Activated CD8-positive, alpha-beta T cell treated with anti-CD3 and anti-CD28 coated beads for 36 hours (primary cell): Measurements from ENCODE around the gene PIEZO2. TPM values are rescaled to one million over a fixed set of nuclear protein-coding genes. Genes with fewer than 3 reads are reported as not detected.
A peak's percentile ranks its signal among the peaks of the same experiment; 100 is the strongest.

ENCODE experiments used
- ATAC-seq: fragments of 200-7000 bp; cut with Tn5 transposase; one replicate; pipeline ENCODE4 v1.10.0; 2021; ENCODE audit warnings: mild to moderate bottlenecking, moderate library complexity
- CTCF ChIA-PET: fragments of 350-600 bp; sonication (Branson Sonifier 250); formaldehyde crosslinking; loops from one replicate; lab custom pipeline; 2021; ENCODE audit warnings: antibody characterized with exemption; lab: Charles Lee
- POLR2A ChIA-PET: fragments of 350-600 bp; sonication (Branson Sonifier 250); formaldehyde crosslinking; loops from one replicate; lab custom pipeline; 2021; ENCODE audit warnings: antibody characterized with exemption; lab: Charles Lee
- DNase-seq: peaks from one replicate; pipeline ENCODE4 v3.0.0-alpha.2; 2020
- H3K27ac Mint-ChIP-seq: one replicate; pipeline ENCODE4 v1.8.0; 2021; ENCODE audit warnings: mild to moderate bottlenecking, mixed read lengths
- H3K27me3 Mint-ChIP-seq: one replicate; pipeline ENCODE4 v1.8.0; 2021; ENCODE audit warnings: mixed read lengths
- H3K36me3 Mint-ChIP-seq: one replicate; pipeline ENCODE4 v1.8.0; 2021; ENCODE audit warnings: low read depth, mixed read lengths
- H3K4me1 Mint-ChIP-seq: one replicate; pipeline ENCODE4 v1.8.0; 2021; ENCODE audit warnings: low read depth, mixed read lengths
- H3K4me3 Mint-ChIP-seq: one replicate; pipeline ENCODE4 v1.8.0; 2021; ENCODE audit warnings: mild to moderate bottlenecking, moderate library complexity, mixed read lengths
- H3K9me3 Mint-ChIP-seq: one replicate; pipeline ENCODE4 v1.8.0; 2021; ENCODE audit warnings: mixed read lengths
- intact Hi-C: fragments of 100-400 bp; cut with micrococcal nuclease; formaldehyde crosslinking; loops from one replicate; pipeline ENCODE4 v1.10.0; 2022
- total RNA-seq, 2 experiments: library from RNA; stranded (reverse); gene quantifications; one replicate each; pipeline ENCODE4 v1.2.3, GENCODE V29; 2021
- TF ChIP-seq, protein P1 (sequence below): fragments of 200-600 bp; IDR thresholded peaks from one replicate; pipeline ENCODE4 v1.8.0; 2022; ENCODE audit warnings: antibody characterized with exemption, mild to moderate bottlenecking

PIEZO2 gene
- total RNA-seq, 2 experiments from 2014 or later = not detected

DNA sequence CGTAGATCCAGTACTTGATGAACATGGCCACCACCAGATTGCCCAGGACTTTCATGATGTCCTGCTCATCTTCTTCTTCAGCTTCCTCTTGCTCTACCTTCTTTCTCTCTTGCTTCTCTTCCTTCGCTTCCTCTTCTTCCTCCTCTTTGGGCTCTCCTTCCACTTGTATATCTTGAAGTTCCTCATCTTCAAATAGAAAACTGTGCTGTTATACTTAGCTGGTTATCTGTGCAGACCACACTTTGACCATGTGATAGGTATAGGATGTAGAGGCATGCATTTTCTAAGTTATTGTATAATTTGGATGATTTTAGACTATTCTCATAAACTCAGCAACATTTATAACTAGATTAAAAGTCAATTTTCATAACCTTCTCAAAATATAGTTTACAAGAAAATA is 360.2 kb downstream of the PIEZO2 start:
- H3K9me3 Mint-ChIP-seq = no peaks in the 10 kb centered on the region

DNA sequence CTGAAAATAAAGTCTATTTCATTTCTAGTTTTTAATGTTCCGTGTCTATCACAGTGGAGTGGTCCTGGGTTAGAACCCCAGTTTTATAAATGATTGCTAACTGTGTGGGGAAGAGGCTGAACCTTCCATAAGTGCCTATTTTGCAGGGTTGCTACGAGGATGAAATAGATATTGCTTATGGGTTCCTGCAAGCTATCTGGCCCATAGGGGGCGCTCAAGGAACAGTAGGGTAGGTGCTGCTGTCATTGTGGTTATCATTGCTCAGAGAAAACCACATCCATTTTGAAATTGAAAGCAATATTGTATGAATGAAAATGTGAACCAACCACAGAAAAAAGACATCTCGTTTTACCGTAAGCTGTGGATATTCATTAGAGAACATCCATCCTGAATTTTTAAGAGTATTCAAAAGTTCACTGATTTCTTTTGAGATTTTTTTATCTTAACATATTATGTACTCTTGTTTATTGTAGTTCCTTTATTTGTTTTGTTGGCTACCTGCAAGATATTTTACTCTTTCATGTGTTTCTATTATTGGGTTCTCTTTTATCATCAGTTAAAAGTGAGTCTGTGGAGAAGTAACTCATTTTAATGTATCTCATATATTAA is 362.0 kb downstream of the PIEZO2 start:
- CTCF ChIA-PET = interaction anchor here (0.7 to 2.6 kb wide), 11 partner anchors 8 to 227 kb away, joined by 3 to 7 read pairs (median 4); no protein-coding TSS in a partner anchor
- H3K27me3 Mint-ChIP-seq = peaks cover 16% of the 10 kb centered on the region
- ATAC-seq = peak; percentile 90

More for the DNA sequence above, 360.2 kb downstream of the PIEZO2 start:
- CTCF ChIA-PET = interaction anchor here (2.6 kb wide), 1 partner anchor 62 kb away, joined by 7 read pairs; no protein-coding TSS in a partner anchor
- ATAC-seq (no peak), DNase-seq (no peak)
- no peak overlapping the region for H3K4me3 Mint-ChIP-seq
- no peak overlapping the region for H3K27ac Mint-ChIP-seq
- H3K27me3 Mint-ChIP-seq = peaks cover 18% of the 10 kb centered on the region
- no peaks in the 10 kb centered on the region for H3K36me3 Mint-ChIP-seq
- intact Hi-C loops = no loop called here
- TF ChIP-seq, protein P1, sequence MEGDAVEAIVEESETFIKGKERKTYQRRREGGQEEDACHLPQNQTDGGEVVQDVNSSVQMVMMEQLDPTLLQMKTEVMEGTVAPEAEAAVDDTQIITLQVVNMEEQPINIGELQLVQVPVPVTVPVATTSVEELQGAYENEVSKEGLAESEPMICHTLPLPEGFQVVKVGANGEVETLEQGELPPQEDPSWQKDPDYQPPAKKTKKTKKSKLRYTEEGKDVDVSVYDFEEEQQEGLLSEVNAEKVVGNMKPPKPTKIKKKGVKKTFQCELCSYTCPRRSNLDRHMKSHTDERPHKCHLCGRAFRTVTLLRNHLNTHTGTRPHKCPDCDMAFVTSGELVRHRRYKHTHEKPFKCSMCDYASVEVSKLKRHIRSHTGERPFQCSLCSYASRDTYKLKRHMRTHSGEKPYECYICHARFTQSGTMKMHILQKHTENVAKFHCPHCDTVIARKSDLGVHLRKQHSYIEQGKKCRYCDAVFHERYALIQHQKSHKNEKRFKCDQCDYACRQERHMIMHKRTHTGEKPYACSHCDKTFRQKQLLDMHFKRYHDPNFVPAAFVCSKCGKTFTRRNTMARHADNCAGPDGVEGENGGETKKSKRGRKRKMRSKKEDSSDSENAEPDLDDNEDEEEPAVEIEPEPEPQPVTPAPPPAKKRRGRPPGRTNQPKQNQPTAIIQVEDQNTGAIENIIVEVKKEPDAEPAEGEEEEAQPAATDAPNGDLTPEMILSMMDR = no peak
- POLR2A ChIA-PET = no interaction called here
- no peaks in the 10 kb centered on the region for H3K4me1 Mint-ChIP-seq

DNA sequence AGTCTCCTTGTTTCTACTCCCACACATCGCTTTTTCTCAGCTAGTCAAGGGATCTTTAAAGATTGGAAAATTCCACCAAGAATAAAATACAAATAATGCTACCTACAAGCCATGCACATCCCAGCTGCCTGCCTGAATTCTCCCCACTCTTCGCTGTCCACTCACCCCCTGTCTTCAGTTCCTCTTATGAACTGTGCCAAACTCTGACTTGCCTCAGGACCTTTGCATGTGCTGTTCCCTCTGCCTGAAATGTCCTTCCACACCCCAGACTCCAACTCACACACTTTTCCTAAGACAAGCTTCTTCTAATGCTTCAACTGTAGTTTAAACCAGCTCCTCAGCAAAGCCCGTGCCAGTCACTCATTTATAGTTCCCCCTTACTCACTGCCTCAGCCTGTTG is 363.6 kb downstream of the PIEZO2 start:
- H3K27ac Mint-ChIP-seq = no peak overlapping the region

More for the DNA sequence above, 362.0 kb downstream of the PIEZO2 start:
- intact Hi-C loops = no loop called here
- H3K27ac Mint-ChIP-seq = no peak overlapping the region
- H3K9me3 Mint-ChIP-seq = no peaks in the 10 kb centered on the region
- DNase-seq = peak; percentile 97
- POLR2A ChIA-PET = no interaction called here
- no peaks in the 10 kb centered on the region for H3K4me1 Mint-ChIP-seq
- TF ChIP-seq, protein P1 = peak; percentile 75
- no peaks in the 10 kb centered on the region for H3K36me3 Mint-ChIP-seq
- no peak overlapping the region for H3K4me3 Mint-ChIP-seq

DNA sequence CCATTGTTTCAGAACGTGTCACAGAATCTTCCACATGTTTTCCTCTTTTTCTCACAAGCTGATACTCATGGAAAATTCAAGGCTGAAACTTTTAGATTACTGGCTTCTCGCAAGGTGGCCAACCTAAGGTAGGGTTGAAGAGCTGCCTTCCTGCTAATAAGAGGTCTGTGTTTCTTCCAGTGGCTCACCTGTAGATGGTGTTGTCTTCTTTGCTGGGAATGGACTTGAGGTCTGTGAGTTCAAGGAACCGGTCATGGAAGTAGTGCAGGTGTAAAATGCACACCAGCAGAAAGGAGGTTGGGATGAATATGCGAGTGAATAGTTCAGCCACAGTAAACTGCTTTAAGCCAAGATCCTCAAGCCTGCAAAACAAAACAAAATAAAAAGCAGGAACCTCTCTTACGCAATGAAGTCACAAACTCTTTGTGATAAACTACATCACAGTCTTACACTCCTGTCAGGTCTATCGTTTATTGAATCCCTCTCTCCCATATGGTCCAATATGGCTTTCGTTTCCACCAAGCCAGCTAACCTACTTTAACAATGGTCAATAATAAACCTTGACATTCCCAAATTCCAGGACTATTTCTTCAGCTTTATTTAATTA is 364.7 kb downstream of the PIEZO2 start:
- no peak overlapping the region for H3K27ac Mint-ChIP-seq
- H3K27me3 Mint-ChIP-seq = peaks cover 19% of the 10 kb centered on the region
- ChIA-PET POLR2A (no interaction called here), CTCF (interaction anchor here (1.4 to 1.5 kb wide), 2 partner anchors 9 to 769 kb away, joined by 3 to 6 read pairs; no protein-coding TSS in a partner anchor)
- TF ChIP-seq, protein P1 = no peak
- intact Hi-C loops = no loop called here
- ATAC-seq = no peak
- no peak overlapping the region for H3K4me3 Mint-ChIP-seq
- no peak for DNase-seq
- no peaks in the 10 kb centered on the region for H3K36me3 Mint-ChIP-seq
- H3K4me1 Mint-ChIP-seq = no peaks in the 10 kb centered on the region
- H3K9me3 Mint-ChIP-seq = no peaks in the 10 kb centered on the region

More for the DNA sequence above, 363.6 kb downstream of the PIEZO2 start:
- peaks cover 18% of the 10 kb centered on the region for H3K27me3 Mint-ChIP-seq
- no peak overlapping the region for H3K4me3 Mint-ChIP-seq
- intact Hi-C loops = no loop called here
- no peaks in the 10 kb centered on the region for H3K9me3 Mint-ChIP-seq
- ATAC-seq (no peak), DNase-seq (no peak)
- no peaks in the 10 kb centered on the region for H3K4me1 Mint-ChIP-seq
- no peaks in the 10 kb centered on the region for H3K36me3 Mint-ChIP-seq
- TF ChIP-seq, protein P1 = no peak
- ChIA-PET POLR2A (interaction anchor here (0.7 kb wide), 1 partner anchor 306 kb away, joined by 3 read pairs; no protein-coding TSS in a partner anchor), CTCF (interaction anchor here (1.0 to 1.5 kb wide), 5 partner anchors 10 to 768 kb away, joined by 3 to 6 read pairs (median 3); no protein-coding TSS in a partner anchor)

DNA sequence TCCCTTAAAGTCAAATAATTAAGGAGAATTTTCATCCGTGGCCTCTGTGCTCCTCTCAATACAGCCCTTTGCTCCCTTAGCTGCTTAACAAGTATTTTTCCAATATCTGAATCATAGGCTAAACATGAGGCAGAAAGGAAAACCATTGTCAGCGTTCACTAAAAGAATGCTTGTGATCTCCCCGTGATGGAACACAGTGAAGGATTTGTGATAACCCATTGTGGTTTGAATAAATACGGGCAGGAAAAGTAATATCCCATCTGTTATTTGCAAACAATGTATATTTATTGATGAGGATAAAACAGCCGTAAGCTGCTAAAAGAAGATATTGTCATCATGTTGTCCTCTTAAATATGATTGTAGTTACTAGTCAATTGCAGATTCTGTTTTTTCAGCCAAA is 365.4 kb downstream of the PIEZO2 start:
- H3K27me3 Mint-ChIP-seq = peaks cover 19% of the 10 kb centered on the region
- ChIA-PET POLR2A (no interaction called here), CTCF (no interaction called here)
- intact Hi-C loops = no loop called here
- no peaks in the 10 kb centered on the region for H3K4me1 Mint-ChIP-seq
- no peak for DNase-seq
- no peak overlapping the region for H3K4me3 Mint-ChIP-seq
- H3K27ac Mint-ChIP-seq = no peak overlapping the region
- H3K36me3 Mint-ChIP-seq = no peaks in the 10 kb centered on the region
- H3K9me3 Mint-ChIP-seq = no peaks in the 10 kb centered on the region
- TF ChIP-seq, protein P1 = no peak
- ATAC-seq = no peak
